GM12891 (cell line): ENCODE results near the gene AAK1.

Experiments used
- PAX5 ChIP-seq: IDR thresholded peaks from 2 replicates; pipeline ENCODE4 v1.6.1; 2011; ENCODE audit warnings: low read length, moderate library complexity, mild to moderate bottlenecking; ENCODE audit not compliant: insufficient read depth, severe bottlenecking
- POLR2A ChIP-seq: IDR thresholded peaks from 2 replicates; pipeline ENCODE4 v1.6.1; 2011; ENCODE audit warnings: low read depth, low read length, control low read depth
- POLR2AphosphoS5 ChIP-seq: IDR thresholded peaks from 2 replicates; pipeline ENCODE4 v1.6.1; 2011; ENCODE audit warnings: low read depth, low read length, control low read depth
- POU2F2 ChIP-seq: IDR thresholded peaks from 2 replicates; pipeline ENCODE4 v1.6.1; 2011; ENCODE audit warnings: low read depth, mild to moderate bottlenecking, control low read depth, low read length, moderate library complexity
- SPI1 ChIP-seq: IDR thresholded peaks from 2 replicates; pipeline ENCODE4 v1.6.1; 2011; ENCODE audit warnings: low read depth, low read length, control low read depth
- TAF1 ChIP-seq: IDR thresholded peaks from 2 replicates; pipeline ENCODE4 v1.6.1; 2011; ENCODE audit warnings: low read depth, low read length, control low read depth

DNA sequence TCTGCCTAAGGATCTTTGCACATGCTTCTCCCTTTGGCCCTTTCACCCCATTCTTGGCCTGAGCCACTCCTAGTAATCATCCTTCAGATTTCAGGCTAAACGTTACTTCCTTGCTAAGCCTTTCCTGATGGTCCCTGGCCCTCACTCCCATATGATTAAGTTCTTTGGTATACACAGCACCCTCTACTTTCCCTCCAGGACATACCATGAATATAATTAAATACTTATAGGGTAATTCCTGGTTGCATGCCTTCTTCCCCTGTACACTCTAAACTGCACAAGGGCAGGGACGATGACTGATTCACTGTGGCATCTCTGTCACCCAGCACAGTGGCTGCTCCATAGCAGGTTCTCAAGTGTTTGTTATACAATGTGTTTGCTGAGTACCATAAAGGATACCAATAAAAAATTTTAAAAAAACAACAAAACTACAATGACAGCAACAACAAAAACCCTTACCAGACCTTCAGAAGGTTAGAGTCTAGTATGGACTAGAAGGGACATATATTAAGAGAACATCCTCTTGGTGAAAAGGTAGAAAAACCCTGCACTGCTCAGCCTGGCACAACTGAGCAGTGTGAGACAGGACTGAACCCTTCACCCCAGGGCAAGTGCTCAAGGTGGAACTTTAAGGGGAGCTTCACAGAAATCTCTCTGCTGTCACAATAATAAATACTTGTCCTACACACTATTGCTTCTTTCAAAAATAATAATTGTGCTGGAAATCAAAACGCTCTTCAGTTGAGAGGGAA lies 76.2 kb downstream of the AAK1 start:
- TF ChIP-seq POLR2AphosphoS5 = no peak
- TF ChIP-seq POLR2A = no peak
- TF ChIP-seq TAF1 = no peak
- no peak for TF ChIP-seq POU2F2
- TF ChIP-seq SPI1 = no peak
- TF ChIP-seq PAX5 = no peak
